ENCODE results near the gene PAX9.

PAX9 gene

GRCh38 chr14:36656687-36657398 is 4.8 kb upstream of the PAX9 start:
- no peak for DNase-seq

DNA sequence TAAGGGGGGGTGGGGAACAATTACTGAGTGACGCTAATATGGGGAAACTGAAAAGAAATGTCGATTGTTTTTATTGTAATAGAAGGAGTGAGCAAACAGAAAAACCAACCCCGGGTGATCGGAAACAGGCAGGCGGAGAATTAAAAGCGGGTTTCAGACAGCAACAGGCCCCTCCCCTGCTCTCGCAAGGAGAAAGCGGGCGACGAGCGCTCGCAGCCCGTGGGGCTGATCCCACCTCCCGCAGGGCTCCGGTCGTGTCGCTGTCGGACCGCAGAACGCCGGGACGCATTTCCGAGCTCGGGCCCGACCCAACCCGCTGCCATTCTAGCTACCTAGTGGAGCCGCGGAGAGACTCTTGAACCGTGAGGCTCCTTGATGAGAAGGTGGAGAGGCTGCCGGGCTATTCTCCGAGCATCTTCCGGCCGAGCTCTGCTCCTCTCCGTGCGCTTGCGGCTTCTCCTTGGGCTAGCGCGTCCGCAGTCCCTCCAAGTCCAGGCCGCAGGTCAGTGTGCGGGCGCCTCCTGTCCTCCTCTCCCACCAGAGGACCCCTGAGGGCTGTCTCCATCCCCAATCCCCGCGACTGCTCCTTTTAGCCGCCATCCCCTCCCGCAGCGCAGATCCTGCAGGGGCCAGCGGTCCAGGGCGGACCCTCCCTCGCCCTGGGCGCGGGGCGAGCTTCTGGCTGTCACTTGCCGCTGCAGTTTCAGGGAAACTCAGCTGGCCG is 4.1 kb upstream of the PAX9 start:
- DNase-seq: no peak

- no peak for DNase-seq
Observed at GRCh38 chr14:36658123-36659009, 3.3 kb upstream of the PAX9 start.

GRCh38 chr14:36659010-36659821 is 2.4 kb upstream of the PAX9 start:
- no peak for DNase-seq

- no peak for DNase-seq
Observed at GRCh38 chr14:36659822-36660735, 1.6 kb upstream of the PAX9 start.

GRCh38 chr14:36660736-36661505 is 739 bp upstream of the PAX9 start:
- no peak for DNase-seq

DNA sequence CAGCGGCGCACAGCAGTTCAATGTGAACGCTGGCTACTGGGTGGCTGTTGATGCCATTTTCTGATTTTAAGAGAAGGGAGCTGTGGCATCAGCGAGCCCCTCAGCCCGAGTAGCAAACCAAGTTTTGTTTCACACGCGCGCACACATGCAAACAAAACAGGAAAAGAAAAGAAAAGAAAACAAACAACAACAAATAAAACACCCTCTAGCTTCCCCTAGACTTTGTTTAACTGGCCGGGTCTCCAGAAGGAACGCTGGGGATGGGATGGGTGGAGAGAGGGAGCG is 540 bp downstream of the PAX9 start:
- DNase-seq: no peak

GRCh38 chr14:36662543-36663403 is 1.1 kb downstream of the PAX9 start:
- DNase-seq: no peak

DNA sequence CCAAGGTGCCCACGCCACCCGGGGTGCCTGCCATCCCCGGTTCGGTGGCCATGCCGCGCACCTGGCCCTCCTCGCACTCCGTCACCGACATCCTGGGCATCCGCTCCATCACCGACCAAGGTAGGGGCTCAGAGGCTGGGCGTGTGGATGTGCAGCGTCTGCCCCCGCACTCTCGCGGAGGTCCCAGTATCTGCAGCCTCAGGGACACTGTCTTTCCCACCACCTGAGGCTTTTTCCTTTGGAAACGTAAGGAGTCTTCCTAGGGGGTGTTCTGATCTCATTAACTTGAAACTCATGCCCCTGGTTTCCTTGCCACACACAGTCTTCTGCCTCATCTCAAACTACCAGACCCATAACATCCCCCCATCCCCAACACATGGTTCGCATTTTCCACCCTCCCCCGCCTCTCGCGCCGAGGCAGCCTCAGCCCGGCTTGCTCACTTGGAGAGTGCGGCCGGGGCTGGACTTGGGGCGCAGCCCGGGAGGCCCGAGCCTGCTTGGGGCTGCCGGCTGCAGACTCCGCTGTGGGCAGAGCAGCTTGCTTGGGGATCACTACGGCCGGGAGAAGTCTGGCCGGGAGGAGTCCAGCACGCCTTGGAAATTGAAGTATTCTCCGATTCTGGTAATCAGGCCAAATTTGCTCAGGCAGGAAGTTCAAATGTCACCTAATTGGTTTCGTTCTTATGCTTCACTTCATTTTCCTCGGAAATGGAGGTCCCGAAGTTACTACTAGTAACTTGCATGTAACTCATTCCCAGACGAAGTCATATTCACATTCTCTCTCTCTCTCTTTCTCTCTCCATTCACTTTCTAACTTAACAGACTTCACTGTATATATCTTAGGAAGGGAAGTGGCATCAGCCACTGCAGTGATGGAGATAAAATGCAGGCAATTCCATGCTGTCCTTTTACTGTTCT is 2.0 kb downstream of the PAX9 start:
- no peak for DNase-seq

GRCh38 chr14:36664322-36665193 is 2.9 kb downstream of the PAX9 start:
- no peak for DNase-seq

- DNase-seq: no peak
Observed at GRCh38 chr14:36665887-36666415, 4.3 kb downstream of the PAX9 start.

DNA sequence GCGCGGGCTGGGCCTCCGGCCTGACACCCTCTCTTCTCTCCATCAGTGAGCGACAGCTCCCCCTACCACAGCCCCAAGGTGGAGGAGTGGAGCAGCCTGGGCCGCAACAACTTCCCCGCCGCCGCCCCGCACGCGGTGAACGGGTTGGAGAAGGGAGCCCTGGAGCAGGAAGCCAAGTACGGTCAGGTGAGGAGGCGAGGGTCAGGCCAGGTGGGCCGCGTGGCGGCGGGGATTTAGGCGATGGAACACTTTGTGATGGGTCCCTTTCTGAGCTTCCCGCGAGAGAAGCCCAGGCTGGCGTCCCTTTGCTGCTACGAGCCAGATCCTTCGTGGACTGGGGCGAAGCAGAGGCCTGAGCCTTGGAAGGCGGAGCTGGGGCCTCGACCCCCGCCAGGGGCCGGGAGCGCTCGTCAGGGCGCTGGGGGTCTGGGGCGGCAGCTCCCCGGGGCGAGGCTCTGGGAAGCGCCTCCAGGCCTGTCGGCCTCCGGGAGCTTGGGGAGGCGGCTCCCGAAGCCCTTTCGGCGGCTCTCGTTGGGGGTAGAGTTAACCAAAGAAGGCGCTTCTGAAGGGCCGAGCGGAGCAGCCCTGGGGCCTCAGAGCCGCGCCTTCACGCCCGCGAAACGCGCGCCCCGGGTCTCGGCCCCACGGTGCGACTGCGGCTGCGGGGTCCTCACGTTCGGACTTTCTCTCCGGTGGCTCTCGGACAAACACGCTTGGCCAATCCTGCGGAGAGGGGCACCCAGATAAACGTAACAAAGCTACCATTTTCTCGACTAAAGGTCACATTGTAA is 5.0 kb downstream of the PAX9 start:
- no peak for DNase-seq

- DNase-seq: no peak
Observed at GRCh38 chr14:36667679-36668078, 6.0 kb downstream of the PAX9 start.

GRCh38 chr14:36671149-36671548 is 9.5 kb downstream of the PAX9 start:
- DNase-seq: no peak

GRCh38 chr14:36672095-36672494 is 10.4 kb downstream of the PAX9 start:
- DNase-seq: no peak

- DNase-seq: no peak
Observed at GRCh38 chr14:36674659-36675058, 13.0 kb downstream of the PAX9 start.

- DNase-seq: no peak
Observed at GRCh38 chr14:36675581-36675980, 13.9 kb downstream of the PAX9 start.

Measured in bone marrow (tissue), 2 donors.